Psoas muscle (tissue), 8 donors: Measurements from ENCODE around the gene COL13A1. TPM values are rescaled to one million over a fixed set of nuclear protein-coding genes. Genes with fewer than 3 reads are reported as not detected.

Experiments
- ATAC-seq, 4 donors: fragments of 200-7000 bp; cut with Tn5 transposase; one replicate each; pipeline ENCODE4 v1.9.1; 2020; ENCODE audit warnings: moderate library complexity in 3 of 4, mild to moderate bottlenecking in 2 of 4
- DNase-seq, 2 donors: peaks; one replicate each; pipeline ENCODE4 v3.0.0-alpha.2; 2020
- H3K27ac ChIP-seq: fragments of 200-600 bp; one replicate; pipeline ENCODE4 v1.8.0; 2022
- H3K27me3 ChIP-seq, 3 donors: fragments of 200-600 bp in 1 of 3; one replicate each; pipeline versions ENCODE4 v1.6.1 to v1.8.0; 2013 to 2022; ENCODE audit warnings: low read length in 2 of 3, mild to moderate bottlenecking in 2 of 3, moderate library complexity in 1 of 3; ENCODE audit not compliant: insufficient read depth in 3 of 3
- H3K36me3 ChIP-seq, 2 donors: fragments of 200-600 bp in 1 of 2; one replicate each; pipeline versions ENCODE4 v1.6.1 to v1.8.0; 2013 to 2022; ENCODE audit warnings: low read depth in 1 of 2, mild to moderate bottlenecking in 1 of 2, moderate library complexity in 1 of 2; ENCODE audit not compliant: insufficient read depth in 1 of 2
- H3K4me1 ChIP-seq: fragments of 200-600 bp; one replicate; pipeline ENCODE4 v1.8.0; 2022
- H3K4me3 ChIP-seq: fragments of 200-600 bp; one replicate; pipeline ENCODE4 v1.8.0; 2022; ENCODE audit warnings: mild to moderate bottlenecking
- H3K9me3 ChIP-seq: fragments of 200-600 bp; one replicate; pipeline ENCODE4 v1.8.0; 2022
- WGBS, 3 donors: extraction: QIAGEN DNeasy Blood & Tissue Kit; methylation state at CpG; one replicate each; pipeline versions ENCODE4 v1.1.6 to v1.1.7; 2013; 5-methylcytosine and 5-hydroxymethylcytosine counted together
- intact Hi-C, 2 donors: fragments of 100-400 bp; cut with DNase I; formaldehyde crosslinking; loops; one replicate each; pipeline versions ENCODE4 v1.11.0 to v1.14.2; 2022
- polyA plus RNA-seq, 3 donors: library from polyadenylated mRNA; stranded (reverse); fragments of 200-250 nt; gene quantifications; one replicate each; pipeline ENCODE4 v1.2.3, GENCODE V29; 2013
- total RNA-seq, 4 donors: library from RNA; stranded (reverse); fragmentation: NEBNext Ultra II Directional in 2 of 4; extraction: Animal tissue kit (Norgen Biotek cat#: 25700) in 2 of 4; gene quantifications; one replicate each; pipeline versions ENCODE4 v1.2.1 to v1.2.4, GENCODE V29; 2021 to 2023
- TF ChIP-seq, protein P1 (sequence below): fragments of 200-600 bp; IDR thresholded peaks from one replicate; pipeline ENCODE4 v1.8.0; 2022; ENCODE audit warnings: antibody characterized with exemption
- donor health status: healthy with polysubstance abuse.
- donor health status: DM: no; HTN: no; CAD: no; lungs with moderate emphysema.
- donor health status: Bipolar disorder and iron deficiency.
- donor health status: healthy.
- donor health status: DM: yes; HTN: yes; CAD: no.
- donor health status: DM: no; HTN: no; CAD: no.
- donor health status: DM: no; HTN: no; CAD: no.
- donor health status: DM: yes; HTN: yes; CAD: no.

COL13A1 gene
- total and polyA plus RNA-seq, 7 donors, result 0.35 to 10.7 (median 2.6) TPM

DNA sequence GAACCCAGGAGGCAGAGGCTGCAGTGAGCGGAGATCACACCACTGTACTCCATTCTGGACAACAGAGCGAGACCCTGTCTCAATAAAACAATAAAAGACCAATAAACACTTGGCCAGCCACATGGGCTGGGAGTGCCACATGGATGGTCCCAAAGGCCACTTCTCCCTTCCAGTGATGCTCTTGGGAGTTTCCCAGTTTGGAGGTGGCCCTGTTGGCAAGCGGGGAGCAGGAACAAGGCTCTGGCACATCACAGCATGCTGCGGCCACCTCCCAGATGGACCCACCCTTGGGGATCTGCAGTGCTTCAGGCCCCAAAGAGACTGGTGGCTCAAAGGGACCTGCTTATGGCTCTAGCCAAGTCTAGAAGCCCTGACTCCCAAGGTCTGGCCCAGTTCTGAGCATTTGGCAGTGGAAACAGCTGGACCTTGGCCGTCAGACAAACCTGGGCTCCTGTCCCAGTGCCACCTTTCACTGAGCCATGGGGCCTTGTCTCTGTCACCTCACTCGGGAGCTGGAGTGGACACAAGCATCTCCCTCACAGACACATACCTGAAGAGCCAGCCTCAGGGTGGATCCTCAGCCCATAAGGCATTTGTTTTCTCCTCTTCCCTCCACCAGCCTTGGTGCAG lies 91.7 kb downstream of the COL13A1 start:
- Histone ChIP-seq H3K27me3 (no peaks in the 10 kb centered on the region), H3K36me3 (no peaks in the 10 kb centered on the region), H3K9me3 (no peaks in the 10 kb centered on the region), H3K4me3 (no peak overlapping the region), H3K27ac (no peak overlapping the region), H3K4me1 (no peaks in the 10 kb centered on the region)
- intact Hi-C loops, result no loop called here
- TF ChIP-seq, protein P1, sequence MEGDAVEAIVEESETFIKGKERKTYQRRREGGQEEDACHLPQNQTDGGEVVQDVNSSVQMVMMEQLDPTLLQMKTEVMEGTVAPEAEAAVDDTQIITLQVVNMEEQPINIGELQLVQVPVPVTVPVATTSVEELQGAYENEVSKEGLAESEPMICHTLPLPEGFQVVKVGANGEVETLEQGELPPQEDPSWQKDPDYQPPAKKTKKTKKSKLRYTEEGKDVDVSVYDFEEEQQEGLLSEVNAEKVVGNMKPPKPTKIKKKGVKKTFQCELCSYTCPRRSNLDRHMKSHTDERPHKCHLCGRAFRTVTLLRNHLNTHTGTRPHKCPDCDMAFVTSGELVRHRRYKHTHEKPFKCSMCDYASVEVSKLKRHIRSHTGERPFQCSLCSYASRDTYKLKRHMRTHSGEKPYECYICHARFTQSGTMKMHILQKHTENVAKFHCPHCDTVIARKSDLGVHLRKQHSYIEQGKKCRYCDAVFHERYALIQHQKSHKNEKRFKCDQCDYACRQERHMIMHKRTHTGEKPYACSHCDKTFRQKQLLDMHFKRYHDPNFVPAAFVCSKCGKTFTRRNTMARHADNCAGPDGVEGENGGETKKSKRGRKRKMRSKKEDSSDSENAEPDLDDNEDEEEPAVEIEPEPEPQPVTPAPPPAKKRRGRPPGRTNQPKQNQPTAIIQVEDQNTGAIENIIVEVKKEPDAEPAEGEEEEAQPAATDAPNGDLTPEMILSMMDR, result no peak
- DNase-seq (no peak), ATAC-seq (no peak)
- WGBS, 3 donors, result 67 to 82% (median 78%) methylated on average over 6 of the region's 6 CpGs

DNA sequence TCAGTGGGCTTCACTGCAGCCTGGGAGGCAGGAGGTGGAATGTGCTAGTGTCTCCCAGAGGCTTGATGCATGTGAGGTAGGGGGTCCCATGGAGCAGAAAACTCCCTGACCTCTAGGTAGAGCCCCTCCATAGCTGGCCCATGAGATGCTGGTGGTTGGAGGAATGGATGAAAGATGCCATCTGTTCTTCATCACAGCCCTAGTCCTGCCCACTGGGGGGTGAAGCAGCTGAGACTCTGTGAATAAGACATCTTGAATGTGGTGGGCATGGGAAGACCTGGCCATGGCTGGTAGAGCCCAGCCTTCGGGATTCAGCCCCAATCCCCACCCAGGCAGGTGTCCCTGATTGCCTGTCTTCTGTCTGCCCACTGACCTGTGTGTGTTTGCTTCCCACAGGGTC lies 92.5 kb downstream of the COL13A1 start:
- Histone ChIP-seq H3K27ac (no peak overlapping the region), H3K36me3 (no peaks in the 10 kb centered on the region), H3K4me3 (no peak overlapping the region), H3K4me1 (peaks cover 4% of the 10 kb centered on the region), H3K9me3 (no peaks in the 10 kb centered on the region), H3K27me3 (no peaks in the 10 kb centered on the region)
- no peak for ATAC-seq
- no peak for DNase-seq
- WGBS, 3 donors, result 86 to 100% (median 100%) methylated on average over 1 of the region's 1 CpG
- TF ChIP-seq, protein P1, result no peak
- intact Hi-C loops, result no loop called here

DNA sequence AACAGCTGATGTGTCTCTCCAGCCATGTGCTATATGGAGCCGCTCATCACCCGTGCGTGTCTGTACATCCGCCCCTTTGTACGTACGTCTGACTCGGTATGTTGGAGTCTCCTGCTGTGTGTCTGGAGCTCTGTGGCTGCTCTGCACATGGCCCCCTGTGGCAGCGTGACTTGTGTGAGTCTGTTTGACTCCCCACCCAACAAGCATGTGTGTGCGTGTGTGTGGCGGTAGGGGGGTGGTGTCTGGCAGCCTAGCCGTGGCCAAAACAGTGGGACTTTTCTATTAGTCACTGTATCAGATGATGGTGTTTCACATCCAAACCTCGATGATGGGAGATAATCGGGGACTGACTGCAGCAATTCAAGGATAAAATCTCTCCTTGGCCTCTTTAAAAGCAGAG lies 94.1 kb downstream of the COL13A1 start:
- no peak for ATAC-seq
- Histone ChIP-seq H3K36me3 (no peaks in the 10 kb centered on the region), H3K4me1 (peaks cover 20% of the 10 kb centered on the region), H3K4me3 (no peak overlapping the region), H3K27me3 (no peaks in the 10 kb centered on the region), H3K27ac (no peak overlapping the region), H3K9me3 (no peaks in the 10 kb centered on the region)
- 80 to 84% (median 83%) methylated on average over 13 of the region's 13 CpGs for WGBS, 3 donors
- intact Hi-C loops, result no loop called here
- TF ChIP-seq, protein P1, result no peak
- no peak for DNase-seq

DNA sequence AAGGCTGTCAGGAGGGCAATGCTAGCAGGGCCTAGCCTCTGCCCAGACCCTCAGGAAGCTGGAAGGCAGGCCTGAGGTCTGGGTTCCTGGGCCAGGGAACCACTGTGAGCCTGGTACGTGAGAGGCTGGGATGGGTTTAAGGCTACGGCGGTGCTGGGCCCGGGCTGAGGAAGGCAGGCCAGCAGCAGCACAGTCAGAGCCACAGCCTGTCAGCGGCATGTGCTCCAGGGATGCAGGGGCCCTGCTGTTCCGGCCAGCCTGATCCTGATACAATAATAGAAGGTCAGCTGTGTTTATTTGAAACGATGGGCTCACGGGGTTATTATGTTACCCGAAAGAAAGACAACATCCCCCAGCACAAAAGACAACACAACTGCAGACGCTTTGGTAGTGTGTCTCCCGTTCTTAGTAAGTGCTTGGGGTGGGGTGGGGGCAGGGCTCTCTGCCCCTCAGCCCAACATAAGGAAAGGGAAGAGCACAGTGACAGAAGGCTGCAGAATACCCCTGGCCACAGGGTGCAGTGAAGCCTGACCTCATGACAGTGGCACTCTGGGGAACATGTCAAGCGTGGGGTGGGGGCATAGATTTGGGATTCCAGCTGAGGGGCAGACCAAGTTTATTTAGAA lies 95.0 kb downstream of the COL13A1 start:
- no peak for ATAC-seq
- 58 to 64% (median 63%) methylated on average over 12 of the region's 12 CpGs for WGBS, 3 donors
- TF ChIP-seq, protein P1, result no peak
- no peak for DNase-seq
- intact Hi-C loops, result no loop called here
- Histone ChIP-seq H3K36me3 (no peaks in the 10 kb centered on the region), H3K27me3 (no peaks in the 10 kb centered on the region), H3K4me1 (peaks cover 28% of the 10 kb centered on the region), H3K27ac (no peak overlapping the region), H3K9me3 (no peaks in the 10 kb centered on the region), H3K4me3 (no peak overlapping the region)

DNA sequence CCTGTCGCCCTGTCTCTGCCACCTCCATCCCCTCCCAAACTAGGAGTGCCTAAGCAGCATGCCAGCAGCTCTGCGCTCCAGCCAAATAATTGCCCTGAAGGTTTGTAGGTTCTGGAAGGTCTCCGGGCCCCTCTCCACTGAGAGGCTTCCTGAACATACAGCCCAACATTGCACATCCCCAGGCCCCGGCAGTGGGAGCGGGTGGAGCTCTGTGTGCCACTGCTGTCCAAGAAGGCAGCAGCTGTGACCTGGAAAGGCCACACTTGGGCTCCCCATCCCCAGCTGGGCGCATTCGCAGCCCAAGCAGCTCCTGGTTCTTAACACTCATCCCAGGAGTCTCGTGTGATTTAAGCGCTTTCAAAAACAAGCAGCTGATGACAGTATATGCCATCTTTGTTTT lies 95.7 kb downstream of the COL13A1 start:
- Histone ChIP-seq H3K36me3 (no peaks in the 10 kb centered on the region), H3K27ac (no peak overlapping the region)

More for the DNA sequence above, 95.7 kb downstream of the COL13A1 start:
- intact Hi-C loops, result no loop called here
- ATAC-seq (no peak), DNase-seq (no peak)
- Histone ChIP-seq H3K27me3 (no peaks in the 10 kb centered on the region), H3K4me3 (no peak overlapping the region), H3K4me1 (peaks cover 33% of the 10 kb centered on the region), H3K9me3 (no peaks in the 10 kb centered on the region)
- 69 to 86% (median 74%) methylated on average over 9 of the region's 9 CpGs for WGBS, 3 donors
- TF ChIP-seq, protein P1, result no peak
